HepG2 (cell line): Measurements from ENCODE around the gene TET2.

Source experiments
- CTCF ChIP-seq: sonication (generic); formaldehyde crosslinking; IDR thresholded peaks from 2 replicates; pipeline ENCODE4 v1.5.0; 2020; ENCODE audit warnings: mild to moderate bottlenecking, missing genetic modification reagents, moderate library complexity
- ETV5 ChIP-seq: IDR thresholded peaks from 2 replicates; pipeline ENCODE4 v1.6.1; 2018; ENCODE audit warnings: missing biosample characterization, missing genetic modification reagents, inconsistent platforms, borderline replicate concordance
- EZH2 ChIP-seq: conservative IDR thresholded peaks from 2 replicates; pipeline ENCODE4 v1.6.1; 2012; ENCODE audit warnings: mild to moderate bottlenecking, low read depth, low read length, moderate library complexity
- MAZ ChIP-seq, 2 experiments: sonication (generic) in 1 of 2; formaldehyde crosslinking in 1 of 2; IDR thresholded peaks; 2 replicates each; pipeline versions ENCODE4 v1.5.0 to v1.6.1; 2012 to 2020; ENCODE audit warnings: low read depth in 2 of 2, mild to moderate bottlenecking in 2 of 2, borderline replicate concordance in 1 of 2, improper control_type of control experiment in 1 of 2, low read length in 1 of 2, missing genetic modification reagents in 1 of 2, moderate library complexity in 1 of 2
- POGZ ChIP-seq: sonication (generic); formaldehyde crosslinking; IDR thresholded peaks from 2 replicates; pipeline ENCODE4 v1.4.0; 2020; ENCODE audit warnings: mild to moderate bottlenecking, missing genetic modification reagents
- RFX5 ChIP-seq: IDR thresholded peaks from 2 replicates; pipeline ENCODE4 v1.6.1; 2011; ENCODE audit warnings: low read depth, low read length, improper control_type of control experiment
- SNAPC4 ChIP-seq: sonication (generic); formaldehyde crosslinking; IDR thresholded peaks from 2 replicates; pipeline ENCODE4 v1.4.0; 2020; ENCODE audit warnings: mild to moderate bottlenecking, missing genetic modification reagents
- SUZ12 ChIP-seq: fragments of 150-350 bp; IDR thresholded peaks from 2 replicates; pipeline ENCODE4 v1.6.1; 2014; ENCODE audit warnings: low read depth, low read length
- TAF1 ChIP-seq: sonication (generic); formaldehyde crosslinking; IDR thresholded peaks from 2 replicates; pipeline ENCODE4 v1.4.0; 2020; ENCODE audit warnings: missing genetic modification reagents
- YY1 ChIP-seq: IDR thresholded peaks from 2 replicates; pipeline ENCODE4 v1.6.1; 2011; ENCODE audit warnings: low read length, low read depth, moderate library complexity, mild to moderate bottlenecking; ENCODE audit not compliant: insufficient read depth, insufficient replicate concordance
- ZKSCAN5 ChIP-seq: sonication (generic); formaldehyde crosslinking; IDR thresholded peaks from 2 replicates; pipeline ENCODE4 v1.5.1; 2020; ENCODE audit warnings: mild to moderate bottlenecking, missing genetic modification reagents
- ZNF574 ChIP-seq: sonication (generic); formaldehyde crosslinking; IDR thresholded peaks from 2 replicates; pipeline ENCODE4 v1.4.0; 2020; ENCODE audit warnings: missing genetic modification reagents
- ZSCAN21 ChIP-seq: sonication (generic); formaldehyde crosslinking; IDR thresholded peaks from 2 replicates; pipeline ENCODE4 v1.8.0; 2022; ENCODE audit warnings: mild to moderate bottlenecking, missing genetic modification reagents, moderate library complexity, borderline replicate concordance
- TF ChIP-seq, protein P1 (sequence below): sonication (generic); formaldehyde crosslinking; IDR thresholded peaks from 2 replicates; pipeline ENCODE4 v1.8.0; 2022; ENCODE audit warnings: mild to moderate bottlenecking, missing genetic modification reagents, borderline replicate concordance

- no peak for TF ChIP-seq CTCF (CRISPR knock-in tag)
- TF ChIP-seq ETV5, result no peak
- no peak for TF ChIP-seq SNAPC4 (CRISPR knock-in tag)
- TF ChIP-seq ZSCAN21 (CRISPR knock-in tag), result no peak
- no peak for TF ChIP-seq EZH2
- no peak for TF ChIP-seq ZNF574 (CRISPR knock-in tag)
- TF ChIP-seq YY1, result no peak
- no peak for TF ChIP-seq SUZ12
- no peak for TF ChIP-seq RFX5
- TF ChIP-seq MAZ (IDR thresholded peaks at IDR 0.05; ENCODE audit: borderline replicate concordance, low read depth, low read length), result no peak
- TF ChIP-seq MAZ (CRISPR knock-in tag; IDR thresholded peaks at IDR 0.05; ENCODE audit: low read depth), result no peak
- no peak for TF ChIP-seq ZKSCAN5 (CRISPR knock-in tag)
- TF ChIP-seq POGZ, result no peak
- TF ChIP-seq TAF1 (CRISPR knock-in tag), result no peak
- TF ChIP-seq, protein P1, sequence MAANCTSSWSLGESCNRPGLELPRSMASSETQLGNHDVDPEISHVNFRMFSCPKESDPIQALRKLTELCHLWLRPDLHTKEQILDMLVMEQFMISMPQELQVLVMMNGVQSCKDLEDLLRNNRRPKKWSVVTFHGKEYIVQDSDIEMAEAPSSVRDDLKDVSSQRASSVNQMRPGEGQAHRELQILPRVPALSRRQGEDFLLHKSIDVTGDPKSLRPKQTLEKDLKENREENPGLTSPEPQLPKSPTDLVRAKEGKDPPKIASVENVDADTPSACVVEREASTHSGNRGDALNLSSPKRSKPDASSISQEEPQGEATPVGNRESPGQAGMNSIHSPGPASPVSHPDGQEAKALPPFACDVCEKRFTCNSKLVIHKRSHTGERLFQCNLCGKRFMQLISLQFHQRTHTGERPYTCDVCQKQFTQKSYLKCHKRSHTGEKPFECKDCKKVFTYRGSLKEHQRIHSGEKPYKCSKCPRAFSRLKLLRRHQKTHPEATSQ (CRISPR knock-in tag), result no peak
Measured at GRCh38 chr4:105306820-105307219, 160.1 kb downstream of the TET2 start.
